Right forelimb (tissue), 1 donor: Measurements from ENCODE around the gene STUB1.
A peak's percentile ranks its signal among the peaks of the same experiment; 100 is the strongest.

Experiments
- DNase-seq: peaks from one replicate; pipeline ENCODE4 v3.0.0-alpha.2; 2018

The STUB1 gene

DNA sequence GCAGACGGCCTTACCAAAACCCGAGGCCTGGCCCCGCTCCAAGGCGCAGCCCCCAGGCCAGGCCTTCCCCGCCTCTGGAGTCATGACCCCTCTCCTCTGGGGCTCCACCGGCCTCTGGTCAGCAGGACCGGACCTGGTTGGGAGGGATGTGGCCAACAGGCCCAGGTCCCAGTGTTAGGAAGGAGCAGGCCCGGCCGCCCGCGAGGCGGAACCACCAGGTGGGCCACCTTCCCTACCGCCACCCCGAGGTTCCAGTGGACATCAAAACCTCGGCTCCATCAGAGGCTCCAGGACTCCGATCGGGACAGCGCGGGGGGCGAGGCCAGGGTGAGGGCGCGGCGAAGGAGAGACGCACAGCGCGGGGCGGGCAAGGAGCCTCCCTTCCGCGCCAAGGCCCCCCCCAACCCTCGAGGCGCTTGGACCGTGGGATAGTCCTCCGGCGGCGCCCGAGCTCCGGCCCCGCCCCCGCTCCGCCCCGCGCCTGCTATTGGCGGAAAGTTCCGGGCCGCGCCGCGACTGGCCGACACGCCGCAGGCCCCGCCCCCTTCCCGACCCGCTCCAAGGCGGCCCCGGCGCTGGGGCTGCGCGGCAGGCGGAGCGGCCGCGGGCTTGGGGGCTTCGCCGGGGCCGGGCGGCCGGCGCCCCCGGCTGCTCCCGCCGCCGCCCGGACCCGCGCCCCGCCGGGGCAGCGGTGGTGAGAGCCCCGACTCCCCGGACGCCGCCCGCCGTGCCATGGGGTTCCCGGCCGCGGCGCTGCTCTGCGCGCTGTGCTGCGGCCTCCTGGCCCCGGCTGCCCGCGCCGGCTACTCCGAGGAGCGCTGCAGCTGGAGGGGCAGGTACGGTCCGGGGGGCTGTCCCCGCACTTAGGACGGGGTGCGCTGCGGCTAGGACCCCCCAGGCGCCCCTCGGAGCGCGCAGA, 34.6 kb downstream of the STUB1 start, which contains the start of gene METRN:
Gene METRN, plus strand, starts transcription at position 561 of the 919 bp plus-strand sequence. Its CDS starts 172 bp downstream, at position 733.
- peak; percentile 95 for DNase-seq

DNA sequence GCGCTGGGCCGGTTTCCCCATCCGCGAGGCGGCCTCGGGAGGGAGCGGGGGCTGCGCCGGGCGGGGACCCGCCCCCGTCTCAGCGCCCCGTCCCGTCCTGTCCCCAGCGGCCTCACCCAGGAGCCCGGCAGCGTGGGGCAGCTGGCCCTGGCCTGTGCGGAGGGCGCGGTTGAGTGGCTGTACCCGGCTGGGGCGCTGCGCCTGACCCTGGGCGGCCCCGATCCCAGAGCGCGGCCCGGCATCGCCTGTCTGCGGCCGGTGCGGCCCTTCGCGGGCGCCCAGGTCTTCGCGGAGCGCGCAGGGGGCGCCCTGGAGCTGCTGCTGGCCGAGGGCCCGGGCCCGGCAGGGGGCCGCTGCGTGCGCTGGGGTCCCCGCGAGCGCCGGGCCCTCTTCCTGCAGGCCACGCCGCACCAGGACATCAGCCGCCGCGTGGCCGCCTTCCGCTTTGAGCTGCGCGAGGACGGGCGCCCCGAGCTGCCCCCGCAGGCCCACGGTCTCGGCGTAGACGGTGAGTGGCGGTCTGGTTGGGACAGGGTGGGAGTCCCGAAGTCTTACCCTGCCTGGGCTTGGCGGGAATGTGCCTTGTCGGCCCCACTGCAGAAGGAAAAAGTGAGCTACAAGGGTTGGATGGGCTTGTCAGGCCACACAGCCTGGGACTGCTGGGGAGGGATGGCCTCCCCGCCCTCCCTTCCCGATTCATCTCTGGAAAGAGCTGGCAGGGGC, 35.4 kb downstream of the STUB1 start:
- no peak for DNase-seq

DNA sequence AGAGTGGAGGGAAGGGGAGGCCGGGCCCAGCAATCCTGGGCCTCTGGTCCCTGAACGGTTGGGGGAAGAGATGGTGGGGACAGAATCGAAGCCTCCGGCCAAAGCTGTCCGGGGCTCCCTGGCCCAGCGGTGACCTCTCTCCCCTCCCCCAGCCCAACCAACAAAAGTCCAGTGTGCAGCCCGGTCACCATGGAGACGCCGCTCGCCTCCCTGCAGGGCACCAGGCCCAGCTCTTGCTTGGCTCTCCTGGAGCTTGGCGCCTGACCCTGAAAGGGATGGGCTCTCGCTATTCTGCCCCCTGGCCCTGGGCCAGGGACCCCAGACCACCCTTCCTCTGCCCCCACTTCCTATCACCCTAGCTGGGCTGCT, 36.0 kb downstream of the STUB1 start:
- no peak for DNase-seq

DNA sequence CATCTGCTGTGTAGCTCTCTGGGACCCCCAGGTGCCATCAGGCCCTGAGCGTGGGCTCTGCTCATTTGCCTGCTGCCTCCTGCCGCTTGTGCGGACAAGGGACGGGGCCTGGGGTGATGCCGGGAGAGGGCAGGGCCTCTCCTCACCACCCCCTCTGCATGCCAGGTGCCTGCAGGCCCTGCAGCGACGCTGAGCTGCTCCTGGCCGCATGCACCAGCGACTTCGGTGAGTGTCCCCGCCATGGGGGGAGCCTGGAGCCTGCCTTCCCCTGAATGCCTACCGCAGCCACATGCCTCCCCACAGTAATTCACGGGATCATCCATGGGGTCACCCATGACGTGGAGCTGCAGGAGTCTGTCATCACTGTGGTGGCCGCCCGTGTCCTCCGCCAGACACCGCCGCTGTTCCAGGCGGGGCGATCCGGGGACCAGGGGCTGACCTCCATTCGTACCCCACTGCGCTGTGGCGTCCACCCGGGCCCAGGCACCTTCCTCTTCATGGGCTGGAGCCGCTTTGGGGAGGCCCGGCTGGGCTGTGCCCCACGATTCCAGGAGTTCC, 36.6 kb downstream of the STUB1 start:
- no peak for DNase-seq

DNA sequence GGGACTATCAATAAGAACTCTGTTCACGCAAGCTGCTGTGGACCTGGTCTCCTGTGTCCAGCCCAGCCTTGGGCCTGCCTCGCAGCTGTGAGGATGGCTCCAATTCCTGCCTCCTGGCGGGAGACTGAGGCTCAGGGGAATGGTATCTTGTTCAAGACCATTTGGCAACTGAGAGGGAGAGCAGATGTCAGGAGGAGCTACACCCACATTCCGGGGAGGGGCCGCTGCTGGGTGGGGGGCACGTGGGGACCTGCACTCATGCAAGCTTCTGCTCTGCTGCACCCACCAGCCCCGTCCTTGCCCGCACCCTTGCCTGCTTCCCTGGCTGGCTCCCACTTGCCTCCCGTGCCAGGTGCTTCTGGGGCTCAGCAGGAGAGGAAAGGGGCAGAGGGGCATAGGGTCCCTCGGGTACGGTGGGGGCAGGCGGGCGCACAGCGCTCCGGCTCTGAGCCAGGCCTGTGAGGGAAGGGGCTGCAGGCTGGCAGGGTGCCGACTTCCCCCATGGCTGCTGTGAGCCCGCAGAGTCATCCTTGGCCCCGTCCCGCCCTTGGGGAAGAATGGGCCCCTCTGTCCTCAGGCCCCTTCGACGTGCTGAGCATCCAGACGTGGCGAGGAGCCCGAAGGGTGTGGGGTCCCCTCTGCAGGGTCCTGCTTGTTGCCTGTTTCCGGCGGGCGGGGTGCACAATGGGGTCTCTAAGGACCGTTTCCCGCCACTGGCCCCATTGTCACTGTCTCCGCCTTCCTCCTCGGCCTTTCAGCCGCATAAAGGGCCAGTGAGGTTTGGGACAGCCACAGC, 37.4 kb downstream of the STUB1 start:
- DNase-seq, result no peak

DNA sequence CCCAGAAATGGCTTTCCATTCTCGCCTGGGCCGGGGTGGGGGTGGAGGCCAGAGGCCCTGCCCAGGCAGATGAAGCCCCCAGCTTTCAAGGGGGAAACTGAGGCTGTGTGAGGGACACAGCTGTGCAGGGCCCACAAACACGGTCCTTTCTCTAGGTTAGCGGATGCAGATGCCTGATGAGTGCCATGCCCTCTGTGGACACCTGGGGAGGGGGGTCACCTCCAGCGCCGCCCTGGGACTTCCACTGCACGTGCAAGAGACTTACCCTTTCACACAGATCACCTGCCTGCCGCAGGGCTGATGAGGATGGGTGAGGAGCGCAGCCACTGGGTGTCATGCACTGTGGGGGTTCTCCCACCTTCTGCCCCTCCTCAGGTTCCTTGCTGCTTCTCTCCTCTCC, 38.2 kb downstream of the STUB1 start:
- DNase-seq, result no peak

DNA sequence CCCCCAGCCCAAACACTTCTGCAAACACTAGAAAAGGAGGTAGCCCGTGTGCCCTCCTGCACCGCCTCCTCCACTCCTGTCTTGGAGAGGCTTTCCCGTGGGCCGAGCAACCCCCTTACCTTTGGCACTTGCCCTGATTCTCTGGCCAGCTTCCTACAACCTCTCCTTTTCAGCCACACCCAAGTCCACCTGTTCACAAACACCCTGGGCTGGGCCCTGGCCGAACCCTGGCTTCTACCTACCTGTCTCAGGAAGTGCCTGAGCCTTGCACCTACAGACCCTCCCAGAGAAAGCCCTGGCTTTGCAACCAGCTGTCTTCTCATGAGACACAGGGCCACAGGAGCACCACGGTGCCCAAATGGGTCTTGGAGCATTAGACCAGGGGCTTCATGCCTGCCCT, 38.7 kb downstream of the STUB1 start:
- DNase-seq, result no peak

DNA sequence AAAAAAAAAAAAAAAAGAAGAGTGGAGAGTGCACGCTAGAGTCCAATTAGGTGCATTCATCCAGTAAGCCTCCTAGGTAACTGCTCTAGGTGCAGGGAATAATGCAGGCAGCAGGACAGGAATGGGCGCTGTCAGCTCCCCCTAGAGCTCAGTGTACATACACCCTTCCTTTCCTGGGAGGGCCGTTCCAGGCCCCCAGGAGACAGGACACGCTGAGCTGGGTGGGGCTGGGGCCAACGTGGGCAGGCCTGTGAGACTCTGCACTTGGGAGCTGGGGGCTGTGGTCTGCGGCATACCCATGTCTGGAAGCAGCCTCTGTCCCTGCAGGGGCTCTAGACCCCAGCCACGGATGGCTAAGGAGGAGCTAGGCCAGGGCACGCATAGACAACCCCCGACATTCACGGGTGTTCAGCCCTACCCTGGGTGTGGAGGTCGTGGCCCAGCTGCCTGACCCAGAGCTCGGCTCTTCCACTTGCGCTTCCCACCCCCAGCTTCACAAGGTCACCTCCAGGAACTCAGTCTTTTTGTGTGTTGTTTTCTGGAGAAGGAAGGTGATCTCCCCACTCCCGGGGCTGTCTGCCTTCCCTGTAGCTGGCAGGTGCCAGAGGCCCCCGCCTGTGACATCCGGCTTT, 39.7 kb downstream of the STUB1 start:
- DNase-seq, result no peak

DNA sequence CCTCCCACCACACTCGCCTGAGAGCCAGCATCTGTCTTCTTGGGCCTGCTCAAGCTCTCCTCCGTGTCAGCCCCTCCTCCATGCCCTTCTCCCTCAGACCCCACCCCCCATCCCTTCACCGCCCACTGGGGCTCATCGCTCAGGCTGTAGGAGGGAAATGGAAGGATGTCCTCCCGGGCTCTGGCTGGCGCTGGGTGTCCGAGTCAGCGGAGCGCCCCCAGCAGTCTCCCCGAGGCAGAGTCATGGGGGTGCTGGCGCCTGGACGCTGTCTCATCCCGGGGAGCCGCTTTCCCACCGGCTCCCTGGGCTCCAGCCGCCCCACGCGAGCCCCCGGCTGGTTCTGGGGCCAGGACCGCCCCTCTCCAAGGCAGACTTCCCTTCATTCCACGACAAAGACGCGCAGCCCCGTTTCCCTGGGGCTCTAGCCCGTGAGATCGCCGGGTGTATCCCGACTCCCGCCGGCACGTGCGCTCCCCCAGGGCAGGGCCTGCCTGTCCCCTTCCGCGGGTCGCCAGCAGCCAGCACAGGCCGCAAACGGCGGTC, 40.3 kb downstream of the STUB1 start:
- peak; percentile 78 for DNase-seq

DNA sequence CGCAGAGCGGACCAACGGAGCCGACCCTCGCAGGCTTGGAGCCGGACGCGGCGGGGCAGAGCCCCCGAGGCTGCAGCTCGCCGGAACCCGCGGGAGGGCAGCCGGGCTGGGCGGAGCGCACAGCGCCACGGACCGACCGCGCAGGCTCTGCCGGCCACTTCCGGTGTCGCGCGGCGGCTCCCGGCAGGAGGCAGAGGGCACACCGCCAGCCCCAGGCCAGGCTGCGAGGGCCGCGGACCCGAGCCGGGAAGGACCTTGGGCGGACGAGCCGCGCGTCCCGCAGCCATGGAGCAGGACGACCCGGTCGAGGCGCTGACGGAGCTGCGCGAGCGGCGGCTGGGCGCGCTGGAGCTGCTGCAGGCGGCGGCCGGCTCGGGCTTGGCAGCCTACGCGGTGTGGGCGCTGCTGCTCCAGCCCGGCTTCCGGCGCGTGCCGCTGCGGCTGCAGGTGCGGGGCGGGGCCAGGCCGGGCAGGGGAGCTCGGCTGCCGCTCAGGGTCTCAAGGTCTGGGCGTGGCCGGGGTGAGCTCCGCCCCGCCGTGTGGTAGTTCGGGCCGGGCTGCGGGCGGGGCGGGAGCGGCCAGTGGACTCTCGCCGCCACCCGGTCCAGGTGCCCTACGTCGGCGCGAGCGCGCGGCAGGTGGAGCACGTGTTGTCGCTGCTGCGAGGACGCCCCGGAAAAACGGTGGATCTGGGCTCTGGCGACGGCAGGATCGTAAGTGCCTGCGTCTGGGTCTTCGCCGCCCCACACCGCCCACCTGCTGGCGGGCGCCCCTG, 41.0 kb downstream of the STUB1 start, which contains the start of gene ANTKMT:
Gene ANTKMT, plus strand, starts transcription at position 157 of the 775 bp plus-strand sequence. Its CDS starts 129 bp downstream, at position 286.
- peak; percentile 85 for DNase-seq

DNA sequence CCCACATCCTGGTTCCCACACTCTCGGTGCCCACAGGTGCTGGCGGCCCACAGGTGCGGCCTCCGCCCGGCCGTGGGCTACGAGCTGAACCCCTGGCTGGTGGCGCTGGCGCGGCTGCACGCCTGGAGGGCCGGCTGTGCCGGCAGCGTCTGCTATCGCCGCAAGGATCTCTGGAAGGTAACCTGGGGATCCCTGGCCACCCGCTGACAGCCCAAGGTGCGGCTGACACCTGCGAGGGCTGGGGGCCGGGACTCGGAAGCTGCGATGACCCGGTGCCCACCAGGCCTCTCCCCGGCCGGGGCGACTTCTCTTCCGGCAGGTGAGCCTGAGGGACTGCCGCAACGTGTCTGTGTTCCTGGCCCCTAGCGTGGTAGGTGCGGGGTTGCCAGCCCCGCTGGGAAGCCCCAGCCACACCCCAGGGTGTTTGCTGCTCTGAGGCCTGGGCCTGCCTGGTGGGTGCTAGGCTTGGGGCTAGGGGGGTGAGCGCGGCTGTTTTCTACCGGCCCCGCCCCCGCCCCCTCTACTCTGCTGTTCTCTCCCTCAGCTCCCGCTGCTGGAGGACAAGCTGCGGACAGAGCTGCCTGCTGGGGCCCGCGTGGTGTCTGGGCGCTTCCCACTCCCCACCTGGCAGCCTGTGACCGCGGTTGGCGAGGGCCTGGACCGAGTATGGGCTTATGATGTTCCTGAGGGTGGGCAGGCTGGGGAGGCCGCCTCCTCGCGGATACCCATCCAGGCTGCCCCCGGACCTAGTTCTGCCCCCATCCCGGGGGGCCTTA, 41.7 kb downstream of the STUB1 start:
- no peak for DNase-seq

DNA sequence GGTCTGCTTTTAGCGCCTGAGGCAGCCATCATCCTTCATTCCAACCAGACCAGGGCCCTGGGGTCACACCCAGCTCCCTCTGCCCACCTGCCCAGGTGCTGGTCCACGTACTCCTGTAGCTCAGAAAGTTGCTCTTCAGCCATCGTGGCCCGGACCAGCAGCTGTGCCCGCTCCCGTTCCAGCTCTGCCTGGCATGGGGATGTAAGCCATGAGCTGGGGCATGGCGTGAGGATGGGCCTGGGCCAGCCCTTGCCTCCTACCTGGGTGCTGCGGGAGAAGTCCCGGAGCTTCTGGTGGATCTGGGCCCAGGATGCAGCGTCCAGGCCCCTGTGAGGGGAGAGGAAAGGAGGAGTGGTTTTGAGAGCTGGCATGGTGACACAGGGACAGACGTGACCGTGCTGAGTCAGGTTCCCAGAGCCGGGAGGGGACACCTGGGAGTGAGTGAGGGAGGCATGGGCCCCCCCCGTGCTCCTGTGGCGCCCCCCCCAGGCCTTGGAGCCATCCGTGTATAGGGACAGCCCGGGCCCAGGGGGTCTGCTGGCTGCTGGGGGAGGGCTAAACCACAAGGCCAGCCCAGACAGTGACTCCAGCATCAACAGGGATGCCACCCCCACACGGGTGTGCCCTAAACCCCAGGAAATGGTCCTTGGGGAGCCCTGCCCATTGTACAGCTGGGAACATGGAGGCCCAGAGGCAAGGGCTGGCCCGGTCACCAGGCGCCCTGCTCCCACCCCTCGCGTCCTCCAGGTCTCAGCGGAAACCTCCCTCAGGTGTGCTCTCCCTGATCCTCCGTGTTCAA, 42.8 kb downstream of the STUB1 start:
- no peak for DNase-seq

DNA sequence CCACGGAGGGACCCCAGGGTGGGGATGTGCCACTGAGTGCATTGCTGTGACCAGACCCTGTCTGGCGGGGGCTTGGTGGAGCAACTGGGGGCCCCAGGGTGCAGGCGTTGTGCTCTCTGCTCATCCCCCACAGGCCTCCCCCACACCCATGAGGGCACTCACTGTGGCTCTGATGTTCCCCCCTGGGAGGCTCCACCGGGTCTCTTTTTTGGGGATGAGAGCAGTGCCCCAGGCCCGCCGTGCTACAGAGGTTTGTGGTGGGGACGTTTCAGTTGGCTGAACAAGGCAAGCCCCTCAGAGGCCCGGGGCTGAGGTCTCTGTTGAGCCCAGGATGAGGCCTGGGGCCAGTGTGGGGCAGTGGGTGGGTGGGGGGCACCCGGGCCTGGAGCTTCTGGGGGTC, 43.5 kb downstream of the STUB1 start:
- DNase-seq, result no peak

DNA sequence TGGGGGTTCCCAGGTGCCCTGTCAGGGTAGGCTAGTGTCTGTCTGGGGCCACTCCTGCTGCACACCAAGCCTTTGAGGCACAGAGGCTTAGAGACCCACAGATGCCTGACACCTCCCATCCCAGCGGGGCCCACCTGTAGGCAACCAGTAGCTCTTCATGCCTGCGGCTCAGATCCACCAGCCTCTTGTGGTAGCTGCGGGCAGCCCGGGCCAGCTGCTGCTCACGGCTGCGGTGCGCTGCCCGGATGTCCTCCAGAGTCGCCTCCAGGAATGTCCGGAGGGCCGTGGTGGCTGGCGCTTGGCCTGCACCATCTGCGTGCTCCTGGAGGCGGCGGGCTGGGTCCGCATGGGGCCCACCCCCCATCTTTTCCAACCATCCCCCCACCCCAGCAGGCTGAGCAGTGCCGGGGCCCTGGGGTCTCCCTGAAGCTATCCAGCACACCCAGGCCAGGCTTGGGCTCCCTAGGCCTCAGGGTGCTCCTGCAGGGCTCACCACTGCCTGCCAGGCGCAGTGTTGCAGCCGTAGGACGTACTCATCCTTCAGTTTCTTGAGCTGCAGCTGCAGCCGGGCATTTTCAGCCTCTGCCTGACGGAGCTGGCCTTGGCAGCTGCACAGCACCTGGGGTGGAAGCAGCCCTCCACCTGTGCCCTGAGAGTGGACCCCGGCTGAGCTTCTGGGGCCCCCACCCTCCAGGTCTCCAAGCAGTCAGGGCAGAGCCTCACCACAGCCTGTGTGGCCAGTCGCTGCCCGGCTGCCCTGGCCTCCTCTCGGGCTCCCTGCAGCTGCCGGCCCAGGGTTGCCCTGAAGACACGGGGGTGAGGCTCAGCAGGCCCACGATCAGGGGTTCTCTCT, 44.2 kb downstream of the STUB1 start:
- DNase-seq, result no peak

DNA sequence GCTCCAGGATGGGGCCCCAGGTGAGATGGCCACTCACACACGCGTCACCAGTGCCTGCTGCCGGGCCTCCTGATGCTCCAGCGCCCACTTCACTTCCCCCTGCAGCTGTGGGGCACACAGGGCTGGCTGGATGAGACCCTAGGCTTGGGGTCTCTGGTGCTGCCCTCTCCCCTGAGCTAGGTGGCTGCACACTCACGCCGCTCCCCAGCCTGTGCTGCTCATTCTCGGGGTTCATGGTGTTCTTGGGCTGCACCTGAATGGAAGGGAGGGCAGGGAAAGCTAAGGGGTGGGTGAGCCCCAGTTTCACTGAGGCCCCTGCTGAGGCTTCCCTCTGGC, 44.8 kb downstream of the STUB1 start:
- no peak for DNase-seq

DNA sequence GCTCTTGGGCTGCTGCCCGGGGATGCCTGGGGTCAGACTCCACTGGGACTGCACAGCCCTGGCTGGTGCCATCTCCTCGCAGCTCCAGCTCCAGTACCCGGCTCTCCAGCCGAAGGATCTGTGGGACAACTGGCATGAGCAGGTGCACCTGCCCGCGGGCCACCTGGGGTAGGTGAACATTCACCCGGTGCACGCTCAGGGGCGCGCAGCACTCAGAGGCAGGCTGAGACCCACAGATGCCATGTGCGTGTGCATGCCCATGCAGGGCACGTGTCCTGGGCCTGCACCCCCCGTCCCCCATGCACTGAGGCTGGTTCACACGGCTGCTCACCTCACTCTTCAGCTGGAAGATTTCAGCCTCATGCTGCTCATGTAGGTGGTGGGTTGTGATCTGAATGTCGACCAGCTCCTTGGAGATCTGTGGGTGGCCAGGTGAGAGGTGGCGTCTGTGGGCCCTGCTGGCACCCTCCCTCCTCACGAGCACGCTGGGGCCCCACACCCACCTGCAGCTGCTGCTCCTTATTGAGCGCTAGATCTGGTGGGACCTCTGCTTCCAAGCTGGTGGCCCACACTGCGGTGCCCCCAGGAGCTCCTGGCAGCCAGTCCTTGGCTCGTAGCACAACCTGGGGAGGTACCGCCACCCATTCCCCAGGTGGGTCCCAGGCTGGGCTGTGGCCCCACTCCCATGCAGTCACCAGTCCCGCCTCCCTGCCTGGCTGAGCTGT, 45.4 kb downstream of the STUB1 start:
- DNase-seq, result no peak

DNA sequence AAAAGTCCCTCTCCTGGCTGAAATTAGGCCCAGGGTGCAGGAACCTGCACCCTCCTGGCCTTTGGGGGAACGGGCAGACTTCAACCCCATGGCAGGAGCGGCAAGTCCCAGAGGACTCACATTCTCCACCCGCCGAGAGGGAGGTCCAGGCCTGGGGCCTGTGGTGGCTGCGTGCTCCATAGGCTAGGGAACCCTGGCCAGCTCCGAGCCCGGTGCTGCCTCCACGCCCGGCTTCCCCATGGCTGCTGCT, 45.9 kb downstream of the STUB1 start:
- no peak for DNase-seq
